ENCODE measurements around the gene EFHD2.
"Not testable (repeated sequence)": the region's sequence is repeated elsewhere in the genome, so short reads cannot be mapped to it uniquely, and the experiment has no call there.

Gene EFHD2

DNA sequence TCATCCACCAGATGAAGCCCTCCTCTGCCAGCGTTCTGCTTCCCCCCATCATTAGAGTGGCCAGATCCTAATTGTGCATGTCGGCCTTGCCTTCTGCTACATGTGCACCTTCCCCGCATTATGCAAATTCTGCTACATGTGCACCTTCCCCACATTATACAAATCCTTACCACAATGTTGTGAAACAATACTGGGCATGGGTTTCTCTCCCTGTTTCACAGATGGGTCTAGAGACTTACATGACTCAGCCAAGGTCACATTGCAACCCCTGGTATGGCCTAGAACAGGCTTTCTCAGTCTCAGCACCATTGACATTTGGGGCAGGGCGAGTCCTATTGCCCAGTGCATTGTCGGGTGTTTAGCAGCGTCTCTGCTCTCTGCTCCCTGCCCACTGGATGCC lies 45.8 kb downstream of the EFHD2 start:
- H3F3A ChIP-seq (ENCODE audit: low read depth): no peaks in the 10 kb centered on the region
- H4K20me1 ChIP-seq (ENCODE audit: insufficient read depth, low read length, poor library complexity, severe bottlenecking): no peaks in the 10 kb centered on the region
- H3K9me3 ChIP-seq (ENCODE audit: insufficient read depth, low read depth, low read length): no peaks in the 10 kb centered on the region
- no peaks in the 10 kb centered on the region for H3K79me2 ChIP-seq (ENCODE audit: insufficient read depth, low read length)
- H3K36me3 ChIP-seq (ENCODE audit: insufficient read depth, low read length): no peaks in the 10 kb centered on the region
- no peak overlapping the region for H3K4me3 ChIP-seq (ENCODE audit: low read length, poor library complexity, severe bottlenecking)
- H3K9ac ChIP-seq (ENCODE audit: low read depth, low read length, poor library complexity, severe bottlenecking): no peak overlapping the region
- no peaks in the 10 kb centered on the region for H3K27me3 ChIP-seq (ENCODE audit: insufficient read depth, low read length, poor library complexity, severe bottlenecking)
- TF ChIP-seq, protein P1, sequence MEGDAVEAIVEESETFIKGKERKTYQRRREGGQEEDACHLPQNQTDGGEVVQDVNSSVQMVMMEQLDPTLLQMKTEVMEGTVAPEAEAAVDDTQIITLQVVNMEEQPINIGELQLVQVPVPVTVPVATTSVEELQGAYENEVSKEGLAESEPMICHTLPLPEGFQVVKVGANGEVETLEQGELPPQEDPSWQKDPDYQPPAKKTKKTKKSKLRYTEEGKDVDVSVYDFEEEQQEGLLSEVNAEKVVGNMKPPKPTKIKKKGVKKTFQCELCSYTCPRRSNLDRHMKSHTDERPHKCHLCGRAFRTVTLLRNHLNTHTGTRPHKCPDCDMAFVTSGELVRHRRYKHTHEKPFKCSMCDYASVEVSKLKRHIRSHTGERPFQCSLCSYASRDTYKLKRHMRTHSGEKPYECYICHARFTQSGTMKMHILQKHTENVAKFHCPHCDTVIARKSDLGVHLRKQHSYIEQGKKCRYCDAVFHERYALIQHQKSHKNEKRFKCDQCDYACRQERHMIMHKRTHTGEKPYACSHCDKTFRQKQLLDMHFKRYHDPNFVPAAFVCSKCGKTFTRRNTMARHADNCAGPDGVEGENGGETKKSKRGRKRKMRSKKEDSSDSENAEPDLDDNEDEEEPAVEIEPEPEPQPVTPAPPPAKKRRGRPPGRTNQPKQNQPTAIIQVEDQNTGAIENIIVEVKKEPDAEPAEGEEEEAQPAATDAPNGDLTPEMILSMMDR (conservative IDR thresholded peaks at IDR 0.05; ENCODE audit: low read length): no peak
- TF ChIP-seq EZH2phosphoT487 (IDR thresholded peaks at IDR 0.05; ENCODE audit: borderline replicate concordance): no peak
- H3K9me2 ChIP-seq (replicated peaks; ENCODE audit: low read depth, low read length): no peaks in the 10 kb centered on the region
- H2AFZ ChIP-seq (ENCODE audit: low read length): no peak overlapping the region
- no peaks in the 10 kb centered on the region for H3K4me1 ChIP-seq (ENCODE audit: insufficient read depth, low read length, poor library complexity, severe bottlenecking)
- H3K4me2 ChIP-seq (ENCODE audit: low read depth, low read length, poor library complexity, severe bottlenecking): no peak overlapping the region

DNA sequence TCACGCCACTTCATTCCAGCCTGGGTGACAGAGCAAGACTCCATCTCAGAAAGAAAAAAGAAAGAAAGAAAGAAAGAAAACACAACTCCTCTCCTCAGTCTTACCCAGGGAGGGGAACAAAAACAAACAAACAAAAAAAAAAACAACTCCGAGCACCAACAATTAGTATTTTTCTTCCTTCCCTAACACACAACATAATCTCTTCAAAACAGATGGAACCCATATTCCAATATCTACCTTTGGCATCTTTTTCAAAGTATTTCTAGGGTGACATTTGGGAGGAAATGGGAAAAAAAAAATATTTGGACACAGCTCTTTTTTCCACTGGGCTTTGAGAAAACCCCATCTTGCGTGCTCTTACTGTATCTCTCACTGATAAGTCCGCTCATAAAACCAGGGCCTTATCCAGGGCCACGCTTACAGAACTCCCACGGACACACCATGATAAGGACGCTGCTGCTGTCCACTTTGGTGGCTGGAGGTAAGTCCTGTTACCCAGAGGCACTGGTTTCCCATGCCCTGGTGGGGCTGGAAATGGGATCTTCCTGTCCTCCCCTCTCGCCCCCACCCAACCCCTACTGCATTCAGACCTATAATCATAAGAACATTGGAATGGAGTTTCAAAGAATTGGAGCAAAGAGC lies 46.7 kb downstream of the EFHD2 start, which contains the start of gene CELA2A:
TSS of gene CELA2A (plus strand) at position 420 of the 642 bp plus-strand sequence. CDS start at position 442, 22 bp downstream.
- H3K4me3 ChIP-seq (ENCODE audit: low read length, poor library complexity, severe bottlenecking): no peak within 1 kb of the TSS
- H4K20me1 ChIP-seq (ENCODE audit: insufficient read depth, low read length, poor library complexity, severe bottlenecking): no peaks in the 10 kb centered on the region
- no peak within 1 kb of the TSS for H3K9ac ChIP-seq (ENCODE audit: low read depth, low read length, poor library complexity, severe bottlenecking)
- no peaks in the 10 kb centered on the region for H3K9me2 ChIP-seq (replicated peaks; ENCODE audit: low read depth, low read length)
- no peaks in the 10 kb centered on the region for H3K79me2 ChIP-seq (ENCODE audit: insufficient read depth, low read length)
- TF ChIP-seq EZH2phosphoT487 (IDR thresholded peaks at IDR 0.05; ENCODE audit: borderline replicate concordance): no peak
- TF ChIP-seq, protein P1 (conservative IDR thresholded peaks at IDR 0.05; ENCODE audit: low read length): no peak
- H3K36me3 ChIP-seq (ENCODE audit: insufficient read depth, low read length): no peaks in the 10 kb centered on the region
- H3K9me3 ChIP-seq (ENCODE audit: insufficient read depth, low read depth, low read length): no peaks in the 10 kb centered on the region
- no peaks in the 10 kb centered on the region for H3K4me1 ChIP-seq (ENCODE audit: insufficient read depth, low read length, poor library complexity, severe bottlenecking)
- H3K27me3 ChIP-seq (ENCODE audit: insufficient read depth, low read length, poor library complexity, severe bottlenecking): no peaks in the 10 kb centered on the region
- H3F3A ChIP-seq (ENCODE audit: low read depth): no peaks in the 10 kb centered on the region
- H2AFZ ChIP-seq (ENCODE audit: low read length): no peak within 1 kb of the TSS
- H3K4me2 ChIP-seq (ENCODE audit: low read depth, low read length, poor library complexity, severe bottlenecking): no peak within 1 kb of the TSS

DNA sequence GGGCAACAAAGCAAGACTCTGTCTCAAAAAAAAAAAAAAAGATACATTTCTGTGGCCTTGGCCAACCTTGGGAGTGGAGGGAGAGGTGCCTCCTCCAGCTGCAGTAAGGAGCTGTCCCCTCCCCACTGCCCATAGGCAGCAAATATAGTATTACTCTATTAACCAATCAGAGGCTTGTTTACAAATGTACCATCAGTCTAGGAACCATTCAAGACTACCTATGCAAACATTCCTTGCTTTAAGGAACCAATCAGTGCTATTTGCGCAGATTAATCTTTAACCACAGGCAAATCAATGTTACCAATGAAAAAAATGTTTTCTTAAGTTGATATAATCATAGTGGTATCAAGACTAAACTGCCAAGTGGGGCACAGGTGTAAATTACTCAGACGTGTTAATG lies 47.9 kb downstream of the EFHD2 start:
- no peak overlapping the region for H3K9ac ChIP-seq (ENCODE audit: low read depth, low read length, poor library complexity, severe bottlenecking)
- H3K4me2 ChIP-seq (ENCODE audit: low read depth, low read length, poor library complexity, severe bottlenecking): no peak overlapping the region
- H3K4me3 ChIP-seq (ENCODE audit: low read length, poor library complexity, severe bottlenecking): no peak overlapping the region
- no peak overlapping the region for H2AFZ ChIP-seq (ENCODE audit: low read length)
- no peaks in the 10 kb centered on the region for H3K9me2 ChIP-seq (replicated peaks; ENCODE audit: low read depth, low read length)
- H3K27me3 ChIP-seq (ENCODE audit: insufficient read depth, low read length, poor library complexity, severe bottlenecking): no peaks in the 10 kb centered on the region
- TF ChIP-seq, protein P1 (conservative IDR thresholded peaks at IDR 0.05; ENCODE audit: low read length): no peak
- no peak for TF ChIP-seq EZH2phosphoT487 (IDR thresholded peaks at IDR 0.05; ENCODE audit: borderline replicate concordance)
- no peaks in the 10 kb centered on the region for H4K20me1 ChIP-seq (ENCODE audit: insufficient read depth, low read length, poor library complexity, severe bottlenecking)
- H3K4me1 ChIP-seq (ENCODE audit: insufficient read depth, low read length, poor library complexity, severe bottlenecking): no peaks in the 10 kb centered on the region
- no peaks in the 10 kb centered on the region for H3K36me3 ChIP-seq (ENCODE audit: insufficient read depth, low read length)
- H3K79me2 ChIP-seq (ENCODE audit: insufficient read depth, low read length): no peaks in the 10 kb centered on the region
- H3K9me3 ChIP-seq (ENCODE audit: insufficient read depth, low read depth, low read length): no peaks in the 10 kb centered on the region
- no peaks in the 10 kb centered on the region for H3F3A ChIP-seq (ENCODE audit: low read depth)

DNA sequence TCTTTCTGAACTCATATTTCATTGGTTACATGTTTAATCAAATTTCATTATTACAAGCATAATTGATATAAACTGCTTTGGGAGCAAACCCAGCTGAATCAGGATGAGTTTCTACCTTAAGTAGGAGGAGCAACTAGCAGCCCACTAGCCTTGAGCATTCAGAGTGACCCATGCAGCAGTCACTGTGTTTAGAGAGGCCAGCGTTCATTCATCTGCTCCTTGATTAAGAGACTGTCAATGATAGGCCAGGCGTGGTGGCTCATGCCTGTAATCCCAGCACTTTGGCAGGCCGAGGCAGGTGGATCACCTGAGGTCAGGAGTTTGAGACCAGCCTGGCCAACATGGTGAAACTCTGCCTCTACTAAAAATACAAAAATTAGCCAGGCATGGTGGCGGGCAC lies 48.7 kb downstream of the EFHD2 start:
- not testable (repeated sequence) for H3K79me2 ChIP-seq (ENCODE audit: insufficient read depth, low read length); H3K4me2 ChIP-seq (ENCODE audit: low read depth, low read length, poor library complexity, severe bottlenecking); H3K9ac ChIP-seq (ENCODE audit: low read depth, low read length, poor library complexity, severe bottlenecking); H4K20me1 ChIP-seq (ENCODE audit: insufficient read depth, low read length, poor library complexity, severe bottlenecking); H3F3A ChIP-seq (ENCODE audit: low read depth); H3K4me3 ChIP-seq (ENCODE audit: low read length, poor library complexity, severe bottlenecking); H3K9me3 ChIP-seq (ENCODE audit: insufficient read depth, low read depth, low read length); H3K4me1 ChIP-seq (ENCODE audit: insufficient read depth, low read length, poor library complexity, severe bottlenecking); H3K9me2 ChIP-seq (replicated peaks; ENCODE audit: low read depth, low read length); H3K27me3 ChIP-seq (ENCODE audit: insufficient read depth, low read length, poor library complexity, severe bottlenecking); H2AFZ ChIP-seq (ENCODE audit: low read length); H3K36me3 ChIP-seq (ENCODE audit: insufficient read depth, low read length)

All from Loucy (cell line).